Stimulated activated naive B cell treated with anti-CD40 and anti-IgM and Interleukin-4, amounts not matched to agents 10 μg/mL and 1 μg/mL and 100 μg/mL, for 72 hours (primary cell): ENCODE measurements around the gene PROCR.

Source experiments
- ATAC-seq, 2 donors: fragments of 150-1000 bp; cut with Tn5 transposase; replicated peaks; 2 replicates each; pipeline ENCODE4 v1.10.0; 2021; ENCODE audit warnings: moderate library complexity in 1 of 2
- DNase-seq: peaks from one replicate; pipeline ENCODE4 v3.0.0; 2021
- H3K27ac Mint-ChIP-seq: one replicate; pipeline ENCODE4 v1.8.0; 2022; ENCODE audit warnings: mild to moderate bottlenecking, mixed read lengths
- H3K27me3 Mint-ChIP-seq, 2 donors: one replicate each; pipeline ENCODE4 v1.8.0; 2022; ENCODE audit warnings: mixed read lengths in 2 of 2
- H3K36me3 Mint-ChIP-seq, 2 donors: one replicate each; pipeline ENCODE4 v1.8.0; 2022; ENCODE audit warnings: mixed read lengths in 2 of 2, mild to moderate bottlenecking in 1 of 2
- H3K4me1 Mint-ChIP-seq, 2 donors: one replicate each; pipeline ENCODE4 v1.8.0; 2022; ENCODE audit warnings: mixed read lengths in 2 of 2, mild to moderate bottlenecking in 1 of 2
- H3K4me3 Mint-ChIP-seq, 2 donors: one replicate each; pipeline ENCODE4 v1.8.0; 2022; ENCODE audit warnings: mild to moderate bottlenecking in 2 of 2, mixed read lengths in 2 of 2, moderate library complexity in 1 of 2
- H3K9me3 Mint-ChIP-seq, 2 donors: one replicate each; pipeline ENCODE4 v1.8.0; 2022; ENCODE audit warnings: mixed read lengths in 2 of 2, mild to moderate bottlenecking in 1 of 2

The PROCR gene

GRCh38 chr20:35226126-35226883 is 54.4 kb downstream of the PROCR start, which contains the start of gene MMP24:
TSS of gene MMP24 (plus strand) at chr20:35226690. CDS start at chr20:35226739, 49 bp downstream.
- H3K9me3 Mint-ChIP-seq = peaks cover 0 to 1% of the 10 kb centered on the region in 2 donors
- no peak within 1 kb of the TSS for H3K27ac Mint-ChIP-seq
- peak within 1 kb of the TSS; percentile 62 to 74 for H3K4me3 Mint-ChIP-seq
- peaks cover 18 to 19% of the 10 kb centered on the region in 2 donors for H3K36me3 Mint-ChIP-seq
- DNase-seq (no peak), ATAC-seq (peak; percentile 31 to 38)
- H3K4me1 Mint-ChIP-seq = peaks cover 10 to 15% of the 10 kb centered on the region in 2 donors
- H3K27me3 Mint-ChIP-seq = peaks cover 28 to 54% of the 10 kb centered on the region in 2 donors
